HPDE6-E6E7 (cell line): ENCODE measurements around the gene MEX3C.

Experiments
- DNase-seq: peaks from one replicate; pipeline ENCODE4 v3.0.0; 2011; ENCODE audit warnings: missing footprints; ENCODE audit errors: extremely low spot score

MEX3C gene

GRCh38 chr18:51191128-51191717 lies 6.3 kb downstream of the MEX3C start:
- no peak for DNase-seq

- DNase-seq: no peak
Measured at GRCh38 chr18:51190000-51190399, 7.5 kb downstream of the MEX3C start.

- DNase-seq: no peak
Measured at GRCh38 chr18:51188024-51188701, 9.3 kb downstream of the MEX3C start.

GRCh38 chr18:51185075-51185474 lies 12.4 kb downstream of the MEX3C start:
- no peak for DNase-seq

GRCh38 chr18:51184091-51184457 lies 13.4 kb downstream of the MEX3C start:
- no peak for DNase-seq

- DNase-seq: no peak
Measured at GRCh38 chr18:51183372-51184090, 13.9 kb downstream of the MEX3C start.

- DNase-seq: no peak
Measured at GRCh38 chr18:51182824-51183223, 14.7 kb downstream of the MEX3C start.

GRCh38 chr18:51171625-51172259 lies 25.7 kb downstream of the MEX3C start:
- DNase-seq: no peak

- no peak for DNase-seq
Measured at GRCh38 chr18:51171223-51171622, 26.3 kb downstream of the MEX3C start.

GRCh38 chr18:51170664-51171063 lies 26.8 kb downstream of the MEX3C start:
- DNase-seq: no peak

GRCh38 chr18:51169731-51170130 lies 27.8 kb downstream of the MEX3C start:
- no peak for DNase-seq

- no peak for DNase-seq
Measured at GRCh38 chr18:51168960-51169662, 28.4 kb downstream of the MEX3C start.

GRCh38 chr18:51168026-51168742 lies 29.3 kb downstream of the MEX3C start:
- DNase-seq: no peak

- no peak for DNase-seq
Measured at GRCh38 chr18:51165296-51165695, 32.2 kb downstream of the MEX3C start.

- no peak for DNase-seq
Measured at GRCh38 chr18:51164761-51165281, 32.7 kb downstream of the MEX3C start.

- no peak for DNase-seq
Measured at GRCh38 chr18:51164342-51164741, 33.1 kb downstream of the MEX3C start.

GRCh38 chr18:51163543-51163942 lies 33.9 kb downstream of the MEX3C start:
- no peak for DNase-seq

GRCh38 chr18:51162617-51163016 lies 34.9 kb downstream of the MEX3C start:
- DNase-seq: no peak

GRCh38 chr18:51160646-51161045 lies 36.8 kb downstream of the MEX3C start:
- no peak for DNase-seq

GRCh38 chr18:51157215-51157614 lies 40.3 kb downstream of the MEX3C start:
- no peak for DNase-seq

GRCh38 chr18:51154431-51155063 lies 42.9 kb downstream of the MEX3C start:
- DNase-seq: no peak
